ENCODE results near the gene CDH20.

Gene CDH20

DNA sequence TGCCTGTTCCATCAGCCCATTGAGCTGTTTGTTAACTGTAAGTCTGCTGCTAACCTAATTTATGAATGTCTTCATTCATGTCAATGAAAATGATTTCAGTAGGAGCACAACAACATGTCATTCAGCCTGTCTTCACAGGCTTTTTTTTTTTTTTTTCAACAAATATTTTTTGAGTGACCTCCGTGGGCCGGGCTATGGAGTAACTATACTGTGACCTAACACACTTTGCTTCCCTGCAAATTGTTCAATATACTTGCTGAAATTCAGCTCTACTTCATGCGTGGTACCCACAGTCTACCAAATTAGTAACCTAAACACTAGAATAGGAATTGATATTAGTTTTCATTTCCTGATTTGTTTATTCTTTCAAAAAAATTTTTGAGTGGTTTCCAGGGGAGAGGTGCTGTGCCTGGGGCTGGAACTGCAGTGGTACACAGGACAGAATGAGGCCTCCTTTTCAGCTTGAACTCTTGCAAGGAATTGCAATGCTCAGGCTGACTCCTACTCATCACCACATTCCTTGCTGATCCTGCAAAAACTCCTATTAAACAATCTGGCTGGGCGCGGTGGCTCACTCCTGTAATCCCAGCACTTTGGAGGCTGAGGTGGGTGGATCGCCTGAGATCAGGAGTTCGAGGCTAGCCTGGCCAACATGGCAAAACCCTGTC lies 87.1 kb downstream of the CDH20 start:
- H3K4me3 ChIP-seq (ENCODE audit: low read length), result no peak overlapping the region
- TF ChIP-seq ZNF274 (IDR thresholded peaks at IDR 0.05; ENCODE audit: low read depth, low read length), result no peak

GRCh38 chr18:61426492-61427053 lies 93.3 kb downstream of the CDH20 start:
- H3K4me3 ChIP-seq (ENCODE audit: low read length), result no peak overlapping the region
- no peak for TF ChIP-seq ZNF274 (IDR thresholded peaks at IDR 0.05; ENCODE audit: low read depth, low read length)

GRCh38 chr18:61428266-61428665 lies 95.0 kb downstream of the CDH20 start:
- H3K4me3 ChIP-seq (ENCODE audit: low read length), result no peak overlapping the region

GRCh38 chr18:61432590-61432989 lies 99.4 kb downstream of the CDH20 start:
- TF ChIP-seq ZNF274 (IDR thresholded peaks at IDR 0.05; ENCODE audit: low read depth, low read length), result no peak
- H3K4me3 ChIP-seq (ENCODE audit: low read length), result no peak overlapping the region

More at GRCh38 chr18:61428266-61428665, 95.0 kb downstream of the CDH20 start:
- TF ChIP-seq ZNF274 (IDR thresholded peaks at IDR 0.05; ENCODE audit: low read depth, low read length), result no peak

GRCh38 chr18:61435064-61435652 lies 101.9 kb downstream of the CDH20 start:
- H3K4me3 ChIP-seq (ENCODE audit: low read length), result no peak overlapping the region
- no peak for TF ChIP-seq ZNF274 (IDR thresholded peaks at IDR 0.05; ENCODE audit: low read depth, low read length)

- no peak overlapping the region for H3K4me3 ChIP-seq (ENCODE audit: low read length)
- TF ChIP-seq ZNF274 (IDR thresholded peaks at IDR 0.05; ENCODE audit: low read depth, low read length), result no peak
Measured at GRCh38 chr18:61443081-61443725, 110.0 kb downstream of the CDH20 start.

GRCh38 chr18:61448316-61448715 lies 115.1 kb downstream of the CDH20 start:
- no peak overlapping the region for H3K4me3 ChIP-seq (ENCODE audit: low read length)
- no peak for TF ChIP-seq ZNF274 (IDR thresholded peaks at IDR 0.05; ENCODE audit: low read depth, low read length)

DNA sequence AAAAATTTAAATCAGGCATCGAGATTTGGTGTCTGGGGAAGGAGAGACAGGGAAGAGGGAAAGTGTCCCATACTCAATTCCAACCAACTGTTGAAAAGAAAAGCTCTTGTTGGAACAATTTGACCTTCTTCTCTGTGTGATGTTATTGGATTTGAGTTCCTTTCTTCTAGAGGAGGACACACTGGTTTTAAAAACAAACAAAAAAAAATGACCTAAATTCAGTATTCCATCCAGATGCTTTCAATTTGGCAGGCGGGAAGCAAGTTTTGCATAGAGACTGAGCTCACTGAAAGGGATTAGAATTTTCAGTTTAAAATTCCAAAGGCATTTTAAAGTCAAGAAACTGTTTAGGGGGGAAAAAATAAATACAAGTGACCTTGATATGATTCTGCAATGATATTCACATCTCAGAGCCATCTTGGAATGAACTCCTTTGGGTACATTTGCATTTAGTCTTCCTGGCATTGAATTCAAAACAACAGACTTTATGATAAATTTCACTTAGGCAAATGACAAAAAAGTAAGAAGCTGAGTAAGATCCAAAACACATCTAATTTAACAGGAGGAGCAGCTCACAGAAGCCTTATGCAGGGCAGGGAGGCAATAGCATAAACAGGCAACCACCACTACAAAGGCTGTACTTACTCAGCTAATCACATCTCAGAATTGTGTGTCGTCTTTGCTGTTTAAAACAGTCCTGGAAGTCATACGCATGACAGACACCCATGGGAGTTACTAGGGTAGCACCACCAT lies 126.8 kb downstream of the CDH20 start:
- H3K4me3 ChIP-seq (ENCODE audit: low read length), result no peak overlapping the region
- TF ChIP-seq ZNF274 (IDR thresholded peaks at IDR 0.05; ENCODE audit: low read depth, low read length), result no peak

DNA sequence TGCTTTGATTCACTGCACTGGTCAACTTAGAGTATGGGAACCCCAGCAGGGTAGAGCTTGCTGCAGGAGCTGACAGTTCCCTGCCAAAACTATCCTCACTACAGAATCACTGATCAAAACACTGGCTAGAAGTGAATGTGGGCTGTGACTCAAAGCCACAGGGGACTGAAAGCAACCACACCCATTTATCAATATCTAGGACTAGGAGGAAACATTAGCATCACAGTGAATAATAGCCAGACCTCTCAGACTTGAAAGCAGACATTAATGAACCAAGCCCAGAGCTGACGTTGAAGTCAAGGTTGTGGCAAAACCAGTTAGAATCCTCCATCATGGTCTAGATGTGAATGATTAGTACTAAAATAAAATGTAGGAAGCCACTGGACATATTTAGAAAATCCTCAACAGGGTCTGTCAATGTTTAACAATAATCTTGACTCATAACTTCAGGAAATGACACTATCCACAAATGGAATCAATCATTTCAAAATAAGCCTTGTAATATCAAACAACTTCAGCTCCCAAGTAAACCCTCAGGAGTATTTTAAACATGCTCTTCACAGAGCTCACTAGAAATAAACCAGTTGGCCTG lies 131.4 kb downstream of the CDH20 start:
- no peak overlapping the region for H3K4me3 ChIP-seq (ENCODE audit: low read length)
- no peak for TF ChIP-seq ZNF274 (IDR thresholded peaks at IDR 0.05; ENCODE audit: low read depth, low read length)

DNA sequence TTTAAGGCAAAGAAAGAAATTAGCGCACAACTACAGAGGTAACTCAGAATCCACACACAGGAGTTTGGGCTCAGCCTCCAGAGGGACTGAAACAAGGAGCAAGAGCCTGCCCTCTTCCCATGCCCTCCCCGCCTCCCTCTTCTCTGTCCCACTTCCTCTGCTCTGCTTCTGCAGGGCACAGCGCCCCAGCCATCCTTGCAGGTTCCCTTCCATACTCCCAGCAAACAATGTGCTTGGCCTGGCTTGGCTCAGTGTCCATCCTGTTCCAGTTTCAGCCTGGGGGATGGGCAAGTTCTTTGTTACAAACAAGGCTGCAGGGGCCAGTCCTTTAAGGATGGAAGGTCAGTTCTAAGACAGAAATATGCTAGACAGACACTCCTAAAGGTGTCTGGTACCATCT lies 133.5 kb downstream of the CDH20 start:
- no peak overlapping the region for H3K4me3 ChIP-seq (ENCODE audit: low read length)
- no peak for TF ChIP-seq ZNF274 (IDR thresholded peaks at IDR 0.05; ENCODE audit: low read depth, low read length)

GRCh38 chr18:61470031-61470674 lies 136.9 kb downstream of the CDH20 start:
- TF ChIP-seq ZNF274 (IDR thresholded peaks at IDR 0.05; ENCODE audit: low read depth, low read length), result no peak
- no peak overlapping the region for H3K4me3 ChIP-seq (ENCODE audit: low read length)

DNA sequence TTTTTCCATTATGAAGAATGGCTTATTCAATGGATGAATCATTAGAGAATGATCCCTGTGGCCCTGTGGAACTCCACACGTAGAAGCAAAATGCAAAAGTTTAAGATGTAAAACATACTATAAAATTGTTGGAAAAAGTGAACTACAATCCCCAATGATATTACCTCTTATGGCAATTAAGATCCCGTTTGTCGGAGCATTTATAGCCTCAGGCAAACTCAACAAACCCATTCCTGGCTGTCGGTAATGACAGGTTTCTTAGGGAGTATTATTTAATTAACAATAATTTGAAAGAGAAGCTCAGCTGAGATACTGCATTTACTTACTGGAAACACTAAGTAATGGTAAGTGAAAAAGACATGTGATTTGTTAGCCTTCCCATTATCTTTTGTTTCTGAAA lies 138.3 kb downstream of the CDH20 start:
- TF ChIP-seq ZNF274 (IDR thresholded peaks at IDR 0.05; ENCODE audit: low read depth, low read length), result no peak
- H3K4me3 ChIP-seq (ENCODE audit: low read length), result no peak overlapping the region

- TF ChIP-seq ZNF274 (IDR thresholded peaks at IDR 0.05; ENCODE audit: low read depth, low read length), result no peak
Measured at GRCh38 chr18:61471942-61472341, 138.7 kb downstream of the CDH20 start.

More at GRCh38 chr18:61471942-61472341, 138.7 kb downstream of the CDH20 start:
- no peak overlapping the region for H3K4me3 ChIP-seq (ENCODE audit: low read length)

Data from GM08714 (cell line).